Activated T-cell treated with anti-CD3 and anti-CD28 coated beads, Interleukin-2, amount 50 U/mL, for 72 hours (primary cell): Measurements from ENCODE around the gene FLT4. TPM values are rescaled to one million over a fixed set of nuclear protein-coding genes. Genes with fewer than 3 reads are reported as not detected.

Source experiments
- ATAC-seq, 2 donors: fragments of 150-1000 bp; cut with Tn5 transposase; replicated peaks in 1 of 2; 2 replicates each; pipeline ENCODE4 v1.10.0; 2021; ENCODE audit warnings: moderate library complexity in 2 of 2, mild to moderate bottlenecking in 1 of 2
- DNase-seq, 2 donors: peaks; one replicate each; pipeline ENCODE4 v3.0.0; 2021 to 2022; ENCODE audit warnings: mixed read lengths in 1 of 2
- H3K27ac Mint-ChIP-seq: one replicate; pipeline ENCODE4 v1.8.0; 2022; ENCODE audit warnings: mild to moderate bottlenecking, moderate library complexity, mixed read lengths
- H3K27me3 Mint-ChIP-seq: one replicate; pipeline ENCODE4 v1.8.0; 2022; ENCODE audit warnings: low read depth, mixed read lengths
- H3K36me3 Mint-ChIP-seq, 2 donors: one replicate each; pipeline ENCODE4 v1.8.0; 2022; ENCODE audit warnings: mixed read lengths in 2 of 2, mild to moderate bottlenecking in 1 of 2; ENCODE audit not compliant: insufficient read depth in 2 of 2
- H3K4me1 Mint-ChIP-seq: one replicate; pipeline ENCODE4 v1.8.0; 2022; ENCODE audit warnings: low read depth, mixed read lengths
- H3K4me3 Mint-ChIP-seq, 2 donors: one replicate each; pipeline ENCODE4 v1.8.0; 2022; ENCODE audit warnings: mild to moderate bottlenecking in 2 of 2, mixed read lengths in 2 of 2, moderate library complexity in 2 of 2
- H3K9me3 Mint-ChIP-seq, 2 donors: one replicate each; pipeline ENCODE4 v1.8.0; 2022; ENCODE audit warnings: mixed read lengths in 2 of 2
- total RNA-seq, 2 donors: library from RNA; stranded (reverse); gene quantifications; one replicate each; pipeline ENCODE4 v1.2.3, GENCODE V29; 2022

Gene FLT4
- total RNA-seq, 2 donors from 2014 or later, result 0.79 to 1.7 TPM

DNA sequence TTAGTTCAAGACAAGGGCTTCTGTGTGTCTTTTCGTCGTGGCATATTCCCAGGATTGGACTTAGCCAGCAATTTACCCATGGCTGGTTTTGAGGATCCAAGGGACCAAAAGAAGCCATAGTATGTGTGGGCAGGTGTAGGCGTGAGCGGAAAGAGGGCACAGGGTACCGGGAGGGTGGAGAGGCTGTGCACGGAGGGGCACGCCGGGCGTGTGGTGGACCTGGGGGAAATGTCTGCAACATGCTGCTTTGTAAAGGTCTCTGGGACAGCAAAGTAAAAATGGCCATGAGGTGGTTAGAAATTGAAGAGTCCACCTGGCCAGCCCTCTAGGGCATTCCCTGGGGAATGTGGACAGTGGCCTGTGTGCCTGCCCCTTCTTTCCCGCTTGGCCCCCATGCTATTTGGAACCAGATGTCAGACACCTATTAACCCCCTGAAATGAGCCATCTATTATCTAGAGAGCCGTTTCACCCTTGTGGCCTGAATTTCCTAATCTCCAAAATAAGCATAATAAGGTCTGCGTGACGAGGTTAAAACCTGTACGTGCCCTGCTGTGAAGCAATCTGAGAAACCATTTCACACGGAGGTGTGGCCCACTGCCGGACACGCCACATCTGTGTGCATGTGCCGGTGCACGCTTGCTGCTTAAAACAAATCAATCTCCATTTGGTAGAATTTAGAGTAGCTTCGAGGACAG is 5.1 kb downstream of the FLT4 start:
- no peak overlapping the region for H3K27ac Mint-ChIP-seq
- no peaks in the 10 kb centered on the region for H3K4me1 Mint-ChIP-seq
- no peak for DNase-seq

DNA sequence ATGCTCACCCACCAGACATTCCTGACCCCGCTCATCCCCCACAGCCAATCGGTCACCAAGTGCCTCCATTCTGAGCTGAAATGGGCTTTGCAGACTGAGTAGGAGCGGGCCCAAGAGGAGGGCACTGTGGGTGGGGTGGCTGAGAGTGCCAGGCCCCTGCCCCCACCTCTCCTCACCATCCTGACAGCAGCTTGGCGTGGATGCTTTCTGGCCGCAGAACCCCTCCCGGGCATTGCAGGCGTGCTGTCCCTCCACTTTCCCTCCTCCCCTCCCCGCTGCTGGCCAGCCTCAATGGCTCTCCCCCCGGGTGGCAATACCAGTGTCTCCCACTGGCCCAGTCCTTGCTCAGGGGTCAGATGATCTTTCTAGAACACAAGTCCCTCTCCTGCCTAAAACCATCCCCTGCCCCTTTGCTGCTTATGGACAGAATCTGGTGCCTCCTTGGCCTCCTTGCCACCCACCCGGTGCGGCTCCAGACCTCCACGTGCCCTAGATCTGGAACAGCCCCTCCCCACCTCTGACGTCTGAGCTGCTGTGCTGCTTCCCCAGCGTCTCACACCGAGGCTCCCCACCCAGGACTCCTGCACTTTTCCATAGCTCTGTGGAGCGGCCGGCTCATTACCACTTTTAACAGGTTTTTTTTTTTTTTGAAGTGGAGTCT is 6.1 kb downstream of the FLT4 start:
- no peaks in the 10 kb centered on the region for H3K9me3 Mint-ChIP-seq
- DNase-seq (no peak), ATAC-seq (no peak)
- H3K4me3 Mint-ChIP-seq, result no peak overlapping the region
- H3K4me1 Mint-ChIP-seq, result no peaks in the 10 kb centered on the region
- peaks cover 16% of the 10 kb centered on the region for H3K27me3 Mint-ChIP-seq
- no peaks in the 10 kb centered on the region for H3K36me3 Mint-ChIP-seq
- H3K27ac Mint-ChIP-seq, result no peak overlapping the region

More for the DNA sequence above, 5.1 kb downstream of the FLT4 start:
- H3K9me3 Mint-ChIP-seq, result no peaks in the 10 kb centered on the region
- peaks cover 20% of the 10 kb centered on the region for H3K27me3 Mint-ChIP-seq
- H3K4me3 Mint-ChIP-seq, result no peak overlapping the region
- ATAC-seq, result no peak
- H3K36me3 Mint-ChIP-seq, result no peaks in the 10 kb centered on the region

DNA sequence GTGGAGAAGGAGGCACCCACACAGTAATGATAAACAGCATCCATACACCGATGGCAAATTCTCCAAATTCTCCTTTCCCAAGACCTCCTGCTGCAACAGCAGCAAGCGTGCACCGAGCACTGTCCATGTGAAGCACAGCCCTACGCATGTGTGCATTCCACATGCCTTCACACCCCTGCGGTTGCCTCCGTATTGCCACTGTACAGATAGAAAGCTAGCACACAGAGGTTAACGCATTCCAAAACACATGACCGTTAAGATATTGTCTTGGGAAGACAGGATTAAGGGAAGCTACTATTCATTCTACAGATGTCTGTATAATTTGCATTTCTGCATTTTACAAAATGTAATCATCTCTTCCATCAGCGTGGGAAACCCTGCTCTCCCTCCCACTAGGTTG is 6.6 kb downstream of the FLT4 start:
- H3K27me3 Mint-ChIP-seq, result peaks cover 10% of the 10 kb centered on the region
- H3K27ac Mint-ChIP-seq, result no peak overlapping the region
- ATAC-seq, result no peak
- DNase-seq, result no peak
- no peaks in the 10 kb centered on the region for H3K4me1 Mint-ChIP-seq
- no peaks in the 10 kb centered on the region for H3K9me3 Mint-ChIP-seq
- H3K36me3 Mint-ChIP-seq, result no peaks in the 10 kb centered on the region
- H3K4me3 Mint-ChIP-seq, result no peak overlapping the region

DNA sequence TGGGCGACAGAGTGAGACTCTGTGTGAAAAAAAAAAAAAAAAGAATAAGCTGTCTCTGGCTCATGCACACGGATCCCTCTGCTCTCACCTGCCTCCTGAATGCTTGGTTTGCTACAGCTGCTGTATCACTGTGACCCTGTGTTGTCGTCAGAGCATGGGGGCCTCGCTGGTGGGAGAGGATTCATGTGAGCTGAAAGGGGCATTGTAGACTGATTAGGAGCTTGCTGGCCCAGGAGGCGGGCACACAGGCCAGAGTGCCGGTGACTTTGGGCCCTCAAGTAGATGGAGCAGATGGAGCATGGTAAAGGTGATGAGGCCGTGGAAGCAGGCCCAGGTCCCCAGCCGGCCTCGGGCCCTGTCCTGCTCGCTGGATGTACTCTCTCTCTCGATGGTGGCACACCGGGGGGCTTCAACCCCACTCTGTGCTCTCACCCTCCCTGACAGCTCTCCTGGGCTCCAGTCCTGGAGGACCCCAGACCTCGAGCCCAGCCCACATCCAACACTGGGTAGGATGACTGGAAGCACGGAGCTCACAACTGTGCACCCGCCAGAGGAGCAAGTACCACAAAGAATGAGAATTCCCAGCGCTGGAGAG is 7.1 kb downstream of the FLT4 start:
- no peak for DNase-seq
- no peak overlapping the region for H3K27ac Mint-ChIP-seq
- ATAC-seq, result no peak

DNA sequence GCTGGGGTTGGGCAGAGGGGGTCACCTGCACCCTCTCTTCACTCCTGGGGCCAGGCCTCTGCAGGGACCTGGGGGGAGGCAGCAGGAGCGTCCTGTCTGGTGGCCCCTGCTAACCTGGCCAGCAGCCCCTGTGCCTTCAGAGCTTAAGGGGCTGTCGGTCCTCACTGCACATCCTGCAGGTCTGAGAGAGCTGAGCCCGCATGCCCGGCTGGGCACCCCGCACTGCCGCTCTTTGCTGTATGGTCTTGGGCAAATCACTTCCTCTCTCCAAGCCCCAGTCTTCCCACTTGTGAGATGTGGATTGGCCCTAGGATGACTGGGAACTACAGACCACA is 7.9 kb downstream of the FLT4 start:
- Mint-ChIP-seq H3K27me3 (peaks cover 7% of the 10 kb centered on the region), H3K27ac (no peak overlapping the region), H3K4me1 (no peaks in the 10 kb centered on the region), H3K9me3 (no peaks in the 10 kb centered on the region), H3K36me3 (no peaks in the 10 kb centered on the region), H3K4me3 (no peak overlapping the region)
- ATAC-seq (no peak), DNase-seq (no peak)

More for the DNA sequence above, 7.1 kb downstream of the FLT4 start:
- Mint-ChIP-seq H3K27me3 (peaks cover 7% of the 10 kb centered on the region), H3K4me1 (no peaks in the 10 kb centered on the region), H3K36me3 (no peaks in the 10 kb centered on the region), H3K9me3 (no peaks in the 10 kb centered on the region), H3K4me3 (no peak overlapping the region)

DNA sequence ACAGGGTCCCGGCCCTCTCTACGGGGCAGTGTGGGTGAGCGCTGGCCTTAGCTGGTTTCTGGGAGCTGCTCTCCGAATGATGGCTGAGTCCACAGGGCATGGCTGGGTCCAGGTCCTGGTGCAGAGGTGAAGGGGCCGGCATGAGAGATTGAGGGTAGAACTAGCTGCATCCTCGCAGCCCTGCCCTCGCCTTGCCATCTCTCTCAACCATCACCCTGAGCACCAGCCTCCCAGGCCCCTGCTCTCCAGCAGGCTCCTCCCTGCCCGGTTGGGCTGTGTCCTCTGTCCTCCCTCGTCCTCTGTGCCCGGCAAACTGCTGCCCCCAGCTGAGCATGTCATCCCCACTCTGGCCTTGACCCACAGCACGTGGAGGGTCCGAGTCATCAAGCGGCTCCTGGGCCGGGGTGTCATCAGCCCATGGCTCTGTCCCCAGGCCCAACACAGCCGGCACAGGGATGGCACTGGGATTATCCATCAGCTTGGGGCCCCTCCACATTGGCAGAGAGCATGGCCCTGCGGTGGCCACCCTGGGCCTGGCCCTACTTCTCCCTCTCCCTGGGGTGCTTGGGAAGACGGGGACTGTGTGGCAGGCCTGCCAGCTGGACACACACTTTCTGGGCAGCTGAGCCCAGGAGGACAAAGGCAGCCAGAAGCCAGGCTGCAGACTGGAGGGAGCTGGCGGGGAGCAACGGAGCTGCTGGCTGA is 8.4 kb downstream of the FLT4 start:
- Mint-ChIP-seq H3K36me3 (no peaks in the 10 kb centered on the region), H3K4me1 (no peaks in the 10 kb centered on the region), H3K4me3 (no peak overlapping the region), H3K27me3 (peaks cover 2% of the 10 kb centered on the region), H3K9me3 (no peaks in the 10 kb centered on the region), H3K27ac (no peak overlapping the region)
- ATAC-seq (no peak), DNase-seq (no peak)

DNA sequence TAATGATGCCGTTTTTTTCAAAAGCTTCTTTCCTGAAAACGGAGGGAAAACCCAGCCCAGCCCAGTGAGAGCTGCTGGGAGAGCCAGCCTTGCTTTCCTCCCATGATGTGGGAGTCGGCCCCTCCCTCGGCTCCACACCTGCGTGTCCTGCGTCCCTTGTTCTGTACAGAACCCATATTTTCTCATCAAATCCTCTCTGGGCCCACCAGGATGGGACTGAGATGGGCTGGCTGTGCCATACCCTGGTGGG is 8.9 kb downstream of the FLT4 start:
- H3K9me3 Mint-ChIP-seq, result no peaks in the 10 kb centered on the region
- no peak for DNase-seq
- no peak for ATAC-seq
- H3K27ac Mint-ChIP-seq, result no peak overlapping the region
- H3K4me3 Mint-ChIP-seq, result no peak overlapping the region
- no peaks in the 10 kb centered on the region for H3K4me1 Mint-ChIP-seq
- no peaks in the 10 kb centered on the region for H3K36me3 Mint-ChIP-seq
- no peaks in the 10 kb centered on the region for H3K27me3 Mint-ChIP-seq

DNA sequence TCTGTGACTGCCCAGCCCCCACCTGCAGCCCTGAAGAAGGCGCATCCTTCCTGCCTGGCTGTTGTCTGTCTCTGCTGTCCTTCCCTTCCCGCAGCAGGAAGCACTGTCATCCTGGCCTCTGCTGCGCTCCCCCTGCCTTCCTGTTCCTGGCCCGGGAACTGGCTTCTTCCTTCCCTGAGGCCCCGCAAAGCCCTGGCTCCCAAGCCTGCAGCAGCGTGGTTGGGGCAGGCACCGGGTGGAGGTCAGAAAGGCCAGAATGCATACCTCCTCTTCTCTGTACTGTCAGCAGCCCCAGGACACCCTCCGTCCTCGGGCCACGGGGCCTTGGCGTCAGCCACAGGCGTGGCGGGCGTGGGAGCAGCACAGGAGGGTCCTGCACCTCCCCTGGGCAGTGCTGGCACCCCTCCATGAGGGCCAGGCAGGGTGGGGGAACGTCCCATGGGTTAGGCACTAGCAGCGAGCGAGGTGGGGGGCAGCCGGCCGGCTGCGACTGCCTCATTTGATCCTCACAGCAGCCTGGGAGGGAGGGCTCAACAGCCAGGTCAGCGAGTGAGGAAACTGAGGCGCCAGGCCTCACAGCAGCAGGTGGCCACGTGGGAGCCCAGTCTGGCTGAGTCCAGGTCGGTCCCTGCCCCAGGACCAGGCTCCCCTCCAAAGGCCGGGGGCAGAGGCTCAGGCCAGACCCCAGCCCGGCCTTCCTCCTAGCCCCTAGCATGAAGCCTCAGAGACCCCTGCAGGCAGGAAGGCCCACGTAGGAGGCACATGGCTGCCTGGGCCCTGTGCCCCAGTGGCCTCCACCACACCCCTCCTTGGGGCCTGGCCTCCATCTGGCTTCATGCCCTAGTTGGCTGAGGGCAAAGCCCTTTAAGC is 9.4 kb downstream of the FLT4 start:
- no peak overlapping the region for H3K4me3 Mint-ChIP-seq
- no peak for ATAC-seq
- H3K4me1 Mint-ChIP-seq, result no peaks in the 10 kb centered on the region
- no peak overlapping the region for H3K27ac Mint-ChIP-seq
- no peaks in the 10 kb centered on the region for H3K36me3 Mint-ChIP-seq
- no peaks in the 10 kb centered on the region for H3K9me3 Mint-ChIP-seq
- DNase-seq, result no peak
- H3K27me3 Mint-ChIP-seq, result no peaks in the 10 kb centered on the region

DNA sequence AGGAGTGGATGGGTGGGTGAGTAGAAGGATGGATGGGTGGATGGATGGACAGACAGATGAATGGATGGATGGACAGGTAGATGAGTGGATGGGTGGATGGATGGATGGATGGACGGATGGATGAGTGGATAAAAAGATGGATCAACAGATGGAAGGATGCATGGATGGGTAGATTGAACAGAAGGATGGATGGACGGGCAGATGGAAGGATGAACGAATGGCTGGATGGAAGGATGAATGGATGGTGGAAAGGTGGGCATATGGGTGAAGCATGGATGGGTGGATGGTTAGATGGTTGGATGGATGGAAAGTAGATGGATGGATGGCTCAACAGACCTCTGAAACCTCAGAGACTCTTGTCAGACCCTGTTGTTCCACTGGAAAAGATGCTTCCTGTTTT is 10.1 kb downstream of the FLT4 start:
- no peak for DNase-seq

DNA sequence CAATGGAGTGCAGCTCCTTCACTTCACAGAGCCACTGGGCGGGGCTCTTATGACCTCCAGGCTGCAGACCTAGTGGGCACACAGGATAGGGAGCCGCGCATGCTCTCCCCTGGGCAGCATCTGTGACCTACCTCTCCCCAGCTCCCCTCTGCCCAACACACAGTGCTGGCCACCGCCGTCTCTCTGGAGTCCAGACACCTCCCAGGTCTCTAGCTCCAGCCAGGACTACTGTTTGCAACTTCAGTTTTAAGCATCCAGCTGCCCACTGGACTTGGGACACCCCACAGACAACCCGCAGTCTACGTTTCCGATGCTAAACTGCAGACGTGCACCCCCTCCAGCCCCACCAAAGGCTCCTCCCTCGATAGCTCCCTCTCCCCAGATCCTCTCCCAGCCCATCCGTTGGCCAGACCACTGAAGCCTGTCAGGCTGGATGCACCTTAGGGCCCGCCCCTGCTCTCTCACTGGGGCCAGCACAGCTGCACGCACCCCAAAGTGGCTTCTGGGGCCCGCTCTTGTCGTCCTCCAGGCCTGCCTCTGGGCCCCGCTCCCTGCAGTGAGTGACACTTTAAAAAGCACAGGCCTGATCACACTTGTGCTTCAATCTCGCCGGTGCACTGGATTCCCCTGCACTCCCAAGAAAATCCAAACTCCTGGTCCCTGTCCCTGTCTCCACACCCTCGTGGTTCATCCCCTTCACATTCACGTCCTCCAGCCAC is 11.3 kb downstream of the FLT4 start:
- ATAC-seq (no peak), DNase-seq (no peak)
- no peaks in the 10 kb centered on the region for H3K36me3 Mint-ChIP-seq
- no peak overlapping the region for H3K27ac Mint-ChIP-seq
- H3K4me1 Mint-ChIP-seq, result no peaks in the 10 kb centered on the region
- no peaks in the 10 kb centered on the region for H3K27me3 Mint-ChIP-seq
- no peaks in the 10 kb centered on the region for H3K9me3 Mint-ChIP-seq
- H3K4me3 Mint-ChIP-seq, result no peak overlapping the region

More for the DNA sequence above, 10.1 kb downstream of the FLT4 start:
- Mint-ChIP-seq H3K36me3 (no peaks in the 10 kb centered on the region), H3K27ac (no peak overlapping the region), H3K4me1 (no peaks in the 10 kb centered on the region), H3K9me3 (no peaks in the 10 kb centered on the region), H3K4me3 (no peak overlapping the region), H3K27me3 (no peaks in the 10 kb centered on the region)
- no peak for ATAC-seq

DNA sequence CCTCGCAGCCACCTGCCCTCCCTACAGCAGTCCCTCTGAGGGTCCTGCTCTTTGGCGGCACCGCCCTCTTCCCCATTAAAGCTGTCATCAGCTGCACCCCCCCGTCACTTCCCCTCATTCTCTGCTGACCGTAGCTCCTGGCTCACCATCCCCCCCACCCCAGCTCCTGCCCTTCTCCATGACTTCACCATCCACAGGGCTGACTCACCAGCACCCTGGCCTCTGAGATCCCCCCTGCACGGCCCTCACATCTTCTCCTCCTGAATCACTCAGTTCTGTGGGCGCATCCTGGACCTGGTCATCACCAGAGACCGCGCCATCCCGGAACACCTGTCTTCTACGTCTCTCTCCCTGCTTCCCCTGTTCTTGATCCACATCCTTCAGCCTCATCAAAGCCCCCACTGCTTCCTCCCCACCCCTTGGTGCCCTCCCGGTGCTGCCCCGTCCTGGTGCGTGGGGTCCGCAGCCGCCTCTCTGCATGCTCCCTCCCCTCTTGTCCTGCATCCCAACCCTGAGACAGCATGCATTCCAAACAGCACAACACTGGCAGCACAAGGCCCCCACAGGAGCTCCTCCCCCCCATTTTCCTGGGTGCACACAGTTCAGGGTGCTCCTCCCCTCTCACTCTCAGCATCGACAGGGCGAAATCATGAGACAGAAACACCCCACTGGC is 12.9 kb downstream of the FLT4 start:
- H3K9me3 Mint-ChIP-seq, result no peaks in the 10 kb centered on the region
- H3K27ac Mint-ChIP-seq, result no peak overlapping the region
- ATAC-seq (no peak), DNase-seq (no peak)
- H3K4me3 Mint-ChIP-seq, result no peak overlapping the region
- H3K27me3 Mint-ChIP-seq, result no peaks in the 10 kb centered on the region
- no peaks in the 10 kb centered on the region for H3K4me1 Mint-ChIP-seq
- H3K36me3 Mint-ChIP-seq, result no peaks in the 10 kb centered on the region

DNA sequence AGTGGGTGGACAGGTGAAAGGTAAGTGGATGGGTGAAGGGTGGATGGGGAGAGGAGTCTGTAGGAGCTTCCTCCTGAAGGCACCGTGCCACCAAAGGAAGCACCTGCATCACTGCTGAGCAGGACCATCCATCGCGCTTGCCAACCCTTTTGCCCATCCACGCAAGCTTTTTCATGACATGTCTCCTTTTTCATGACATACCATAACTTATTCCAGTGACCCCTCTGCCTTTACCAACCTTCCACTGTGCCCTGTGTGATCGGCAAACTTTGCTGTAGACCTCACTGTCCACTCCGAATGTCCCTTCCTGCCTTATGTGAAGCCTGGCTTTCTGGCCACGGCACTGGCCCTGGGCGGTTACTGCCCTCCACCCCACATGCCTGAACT is 13.4 kb downstream of the FLT4 start:
- no peaks in the 10 kb centered on the region for H3K27me3 Mint-ChIP-seq
- no peaks in the 10 kb centered on the region for H3K4me1 Mint-ChIP-seq
- no peak overlapping the region for H3K4me3 Mint-ChIP-seq
- H3K27ac Mint-ChIP-seq, result no peak overlapping the region
- no peaks in the 10 kb centered on the region for H3K9me3 Mint-ChIP-seq
- no peaks in the 10 kb centered on the region for H3K36me3 Mint-ChIP-seq
- ATAC-seq (no peak), DNase-seq (no peak)
